ENCODE measurements around the gene LINC00305.

DNA sequence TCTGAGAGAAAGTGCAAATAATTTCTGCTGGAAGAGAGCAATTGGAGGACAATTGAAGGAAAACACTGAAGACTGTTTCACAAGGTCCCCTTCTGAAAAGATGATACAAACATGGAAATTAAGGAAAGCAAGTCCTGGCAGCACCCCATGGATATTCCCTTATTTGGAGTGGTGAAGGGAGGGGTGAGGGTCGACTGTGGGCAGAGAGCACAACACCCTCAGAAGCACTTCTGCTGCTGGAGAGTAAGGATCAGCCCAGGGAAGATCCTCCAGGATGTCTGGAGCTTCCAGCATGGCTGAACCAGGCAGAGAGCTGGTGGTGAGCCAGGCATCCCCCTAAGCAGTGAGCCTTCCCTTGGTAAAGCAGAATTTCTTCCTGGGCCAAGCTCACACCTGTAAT lies 54.7 kb downstream of the LINC00305 start:
- TF ChIP-seq CREB1 (IDR thresholded peaks at IDR 0.05; ENCODE audit: low read depth) (no peak), EP300 (IDR thresholded peaks at IDR 0.05; ENCODE audit: borderline replicate concordance) (no peak), RAD21 (IDR thresholded peaks at IDR 0.05; ENCODE audit: low read depth) (no peak), TEAD4 (IDR thresholded peaks at IDR 0.05) (no peak), EGR1 (IDR thresholded peaks at IDR 0.05) (no peak), YY1 (IDR thresholded peaks at IDR 0.05; ENCODE audit: low read depth) (no peak)
- TF ChIP-seq, protein P1, sequence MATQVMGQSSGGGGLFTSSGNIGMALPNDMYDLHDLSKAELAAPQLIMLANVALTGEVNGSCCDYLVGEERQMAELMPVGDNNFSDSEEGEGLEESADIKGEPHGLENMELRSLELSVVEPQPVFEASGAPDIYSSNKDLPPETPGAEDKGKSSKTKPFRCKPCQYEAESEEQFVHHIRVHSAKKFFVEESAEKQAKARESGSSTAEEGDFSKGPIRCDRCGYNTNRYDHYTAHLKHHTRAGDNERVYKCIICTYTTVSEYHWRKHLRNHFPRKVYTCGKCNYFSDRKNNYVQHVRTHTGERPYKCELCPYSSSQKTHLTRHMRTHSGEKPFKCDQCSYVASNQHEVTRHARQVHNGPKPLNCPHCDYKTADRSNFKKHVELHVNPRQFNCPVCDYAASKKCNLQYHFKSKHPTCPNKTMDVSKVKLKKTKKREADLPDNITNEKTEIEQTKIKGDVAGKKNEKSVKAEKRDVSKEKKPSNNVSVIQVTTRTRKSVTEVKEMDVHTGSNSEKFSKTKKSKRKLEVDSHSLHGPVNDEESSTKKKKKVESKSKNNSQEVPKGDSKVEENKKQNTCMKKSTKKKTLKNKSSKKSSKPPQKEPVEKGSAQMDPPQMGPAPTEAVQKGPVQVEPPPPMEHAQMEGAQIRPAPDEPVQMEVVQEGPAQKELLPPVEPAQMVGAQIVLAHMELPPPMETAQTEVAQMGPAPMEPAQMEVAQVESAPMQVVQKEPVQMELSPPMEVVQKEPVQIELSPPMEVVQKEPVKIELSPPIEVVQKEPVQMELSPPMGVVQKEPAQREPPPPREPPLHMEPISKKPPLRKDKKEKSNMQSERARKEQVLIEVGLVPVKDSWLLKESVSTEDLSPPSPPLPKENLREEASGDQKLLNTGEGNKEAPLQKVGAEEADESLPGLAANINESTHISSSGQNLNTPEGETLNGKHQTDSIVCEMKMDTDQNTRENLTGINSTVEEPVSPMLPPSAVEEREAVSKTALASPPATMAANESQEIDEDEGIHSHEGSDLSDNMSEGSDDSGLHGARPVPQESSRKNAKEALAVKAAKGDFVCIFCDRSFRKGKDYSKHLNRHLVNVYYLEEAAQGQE (IDR thresholded peaks at IDR 0.05; ENCODE audit: low read depth), result no peak
